H9 (cell line): ENCODE data around the gene MRPL27. TPM values are rescaled to one million over a fixed set of nuclear protein-coding genes. Genes with fewer than 3 reads are reported as not detected.

Source experiments
- DNase-seq: peaks from one replicate; pipeline ENCODE4 v3.0.0-alpha.2; 2017
- H2AFZ ChIP-seq: one replicate; pipeline ENCODE4 v1.6.1; 2013; ENCODE audit warnings: mild to moderate bottlenecking, low read length, control low read depth, moderate library complexity
- H2AK5ac ChIP-seq: 2 replicates; pipeline ENCODE4 v1.6.1; 2013; ENCODE audit warnings: low read length, control low read depth, mixed read lengths; ENCODE audit not compliant: insufficient read length
- H2BK120ac ChIP-seq: one replicate; pipeline ENCODE4 v1.6.1; 2013; ENCODE audit warnings: low read depth, mild to moderate bottlenecking, low read length, control low read depth, inconsistent platforms; ENCODE audit not compliant: poor library complexity, severe bottlenecking
- H2BK12ac ChIP-seq: 2 replicates; pipeline ENCODE4 v1.6.1; 2013; ENCODE audit warnings: low read length, control low read depth, mixed read lengths, low read depth; ENCODE audit not compliant: insufficient read length
- H2BK15ac ChIP-seq: 2 replicates; pipeline ENCODE4 v1.6.1; 2013; ENCODE audit warnings: low read depth, low read length, control low read depth
- H2BK20ac ChIP-seq: one replicate; pipeline ENCODE4 v1.6.1; 2013; ENCODE audit warnings: low read depth, mild to moderate bottlenecking, low read length, control low read depth, inconsistent platforms; ENCODE audit not compliant: poor library complexity, severe bottlenecking
- H2BK5ac ChIP-seq: 2 replicates; pipeline ENCODE4 v1.6.1; 2013; ENCODE audit warnings: low read length, control low read depth, mixed read lengths; ENCODE audit not compliant: insufficient read length
- H3K14ac ChIP-seq: 2 replicates; pipeline ENCODE4 v1.6.1; 2013; ENCODE audit warnings: low read length, control low read depth; ENCODE audit not compliant: insufficient read depth
- H3K18ac ChIP-seq: 2 replicates; pipeline ENCODE4 v1.6.1; 2013; ENCODE audit warnings: low read depth, mild to moderate bottlenecking, mixed read lengths, low read length, control low read depth; ENCODE audit not compliant: insufficient read length
- H3K23ac ChIP-seq: 2 replicates; pipeline ENCODE4 v1.6.1; 2013; ENCODE audit warnings: low read length, control low read depth, mixed read lengths, low read depth; ENCODE audit not compliant: insufficient read length
- H3K23me2 ChIP-seq: 2 replicates; pipeline ENCODE4 v1.6.1; 2013; ENCODE audit warnings: low read depth, mild to moderate bottlenecking, mixed read lengths, low read length, control low read depth; ENCODE audit not compliant: insufficient read length, poor library complexity, severe bottlenecking
- H3K27ac ChIP-seq: 2 replicates; pipeline ENCODE4 v1.5.1; 2013; ENCODE audit warnings: low read length, control low read depth, mixed read lengths, low read depth; ENCODE audit not compliant: insufficient read length
- H3K27me3 ChIP-seq: 2 replicates; pipeline ENCODE4 v1.6.1; 2013; ENCODE audit warnings: low read length, control low read depth, inconsistent platforms; ENCODE audit not compliant: insufficient read depth
- H3K4ac ChIP-seq: 2 replicates; pipeline ENCODE4 v1.6.1; 2013; ENCODE audit warnings: low read depth, mild to moderate bottlenecking, control low read depth, inconsistent platforms, low read length, moderate library complexity
- H3K4me1 ChIP-seq: 2 replicates; pipeline ENCODE4 v1.6.1; 2013; ENCODE audit warnings: low read length, control low read depth, inconsistent platforms; ENCODE audit not compliant: insufficient read depth
- H3K4me2 ChIP-seq: 2 replicates; pipeline ENCODE4 v1.6.1; 2013; ENCODE audit warnings: low read length, control low read depth, mixed read lengths; ENCODE audit not compliant: insufficient read length, insufficient read depth
- H3K56ac ChIP-seq: 2 replicates; pipeline ENCODE4 v1.6.1; 2013; ENCODE audit warnings: low read depth, mild to moderate bottlenecking, mixed read lengths, low read length, control low read depth; ENCODE audit not compliant: insufficient read length
- H3K79me1 ChIP-seq: 2 replicates; pipeline ENCODE4 v1.6.1; 2013; ENCODE audit warnings: low read depth, mild to moderate bottlenecking, moderate library complexity, low read length, control low read depth, inconsistent platforms; ENCODE audit not compliant: insufficient read depth, poor library complexity, severe bottlenecking
- H3K79me2 ChIP-seq: 2 replicates; pipeline ENCODE4 v1.6.1; 2013; ENCODE audit warnings: low read length, control low read depth, inconsistent platforms; ENCODE audit not compliant: insufficient read depth
- H3K9ac ChIP-seq: 2 replicates; pipeline ENCODE4 v1.6.1; 2013; ENCODE audit warnings: low read length, control low read depth, mixed read lengths; ENCODE audit not compliant: insufficient read length; ENCODE audit errors: extremely low read depth
- H3K9me3 ChIP-seq: one replicate; pipeline ENCODE4 v1.6.1; 2013; ENCODE audit warnings: low read depth, low read length, inconsistent platforms; ENCODE audit not compliant: control insufficient read depth
- H3T11ph ChIP-seq: one replicate; pipeline ENCODE4 v1.6.1; 2013; ENCODE audit warnings: mild to moderate bottlenecking, low read length, control low read depth, inconsistent platforms
- H4K20me1 ChIP-seq: one replicate; pipeline ENCODE4 v1.6.1; 2013; ENCODE audit not compliant: control insufficient read depth, insufficient read length, insufficient read depth
- H4K5ac ChIP-seq: 2 replicates; pipeline ENCODE4 v1.6.1; 2013; ENCODE audit warnings: low read depth, mild to moderate bottlenecking, mixed read lengths, low read length, control low read depth; ENCODE audit not compliant: insufficient read length
- H4K8ac ChIP-seq: replicated peaks from 2 replicates; pipeline ENCODE4 v1.6.1; 2013; ENCODE audit warnings: low read length, control low read depth, mixed read lengths, low read depth; ENCODE audit not compliant: insufficient read length
- H4K91ac ChIP-seq: 2 replicates; pipeline ENCODE4 v1.6.1; 2013; ENCODE audit warnings: low read depth, mild to moderate bottlenecking, moderate library complexity, mixed read lengths, low read length, control low read depth; ENCODE audit not compliant: insufficient read length
- H3K27ac Mint-ChIP-seq, 3 experiments: 2 replicates in 2 of 3; 3 replicates in 1 of 3; pipeline ENCODE4 v1.8.0; 2020 to 2021; ENCODE audit warnings: mixed read lengths in 3 of 3, mild to moderate bottlenecking in 1 of 3, moderate library complexity in 1 of 3
- H3K27me3 Mint-ChIP-seq: 2 replicates; pipeline ENCODE4 v1.8.0; 2021; ENCODE audit warnings: low read depth, mild to moderate bottlenecking, moderate library complexity, mixed read lengths
- H3K36me3 Mint-ChIP-seq, 3 experiments: 2 replicates in 2 of 3; 3 replicates in 1 of 3; pipeline ENCODE4 v1.8.0; 2020 to 2021; ENCODE audit warnings: low read depth in 3 of 3, mixed read lengths in 3 of 3; ENCODE audit not compliant: insufficient read depth in 1 of 3
- H3K4me1 Mint-ChIP-seq, 2 experiments: 2 replicates each; pipeline ENCODE4 v1.8.0; 2020; ENCODE audit warnings: mixed read lengths in 2 of 2
- H3K4me3 Mint-ChIP-seq, 2 experiments: 2 replicates in 1 of 2; 3 replicates in 1 of 2; pipeline ENCODE4 v1.8.0; 2020 to 2021; ENCODE audit warnings: mild to moderate bottlenecking in 2 of 2, mixed read lengths in 2 of 2, moderate library complexity in 1 of 2
- H3K9me3 Mint-ChIP-seq, 2 experiments: 2 replicates in 1 of 2; 3 replicates in 1 of 2; pipeline ENCODE4 v1.8.0; 2020; ENCODE audit warnings: mild to moderate bottlenecking in 2 of 2, mixed read lengths in 2 of 2, moderate library complexity in 1 of 2
- WGBS: extraction: QIAGEN DNeasy Blood & Tissue Kit; methylation state at CpG from one replicate; pipeline ENCODE4 v1.1.7; 2013; ENCODE audit warnings: missing lambda C conversion rate, low lambda C conversion rate, mixed read lengths; ENCODE audit not compliant: insufficient read length; ENCODE audit errors: extremely low coverage; 5-methylcytosine and 5-hydroxymethylcytosine counted together
- total RNA-seq: library from RNA; stranded (reverse); gene quantifications from 2 replicates; pipeline ENCODE4 v1.2.1, GENCODE V29; 2021
- TF ChIP-seq, protein P1 (sequence below): fragments of 200-600 bp; sonication (generic); conservative IDR thresholded peaks from 3 replicates; pipeline ENCODE4 v1.8.0; 2021; ENCODE audit warnings: antibody characterized with exemption, mild to moderate bottlenecking

Gene MRPL27
- total RNA-seq, 1 experiment from 2014 or later = 85.9 TPM

- no peak overlapping the region for H3K4me2 ChIP-seq
- H4K91ac ChIP-seq = no peak overlapping the region
- H4K20me1 ChIP-seq = peaks cover 2% of the 10 kb centered on the region
- no peak overlapping the region for H3K23ac ChIP-seq
- H3K4me3 Mint-ChIP-seq = no peak overlapping the region
- H2BK15ac ChIP-seq = no peak overlapping the region
- no peak overlapping the region for H2AK5ac ChIP-seq
- H3K9ac ChIP-seq = no peak overlapping the region
- no peaks in the 10 kb centered on the region for H3K79me1 ChIP-seq
- H3K9me3 ChIP-seq = no peaks in the 10 kb centered on the region
- no peak overlapping the region for H2BK120ac ChIP-seq
- H3K27ac ChIP-seq = no peak overlapping the region
- no peak overlapping the region for H3K56ac ChIP-seq
- no peak overlapping the region for H3K27ac Mint-ChIP-seq
- H4K8ac ChIP-seq = no peak overlapping the region
- no peak overlapping the region for H2AFZ ChIP-seq
- no peak overlapping the region for H3K18ac ChIP-seq
- no peak overlapping the region for H4K5ac ChIP-seq
- H3K23me2 ChIP-seq = no peaks in the 10 kb centered on the region
- H3T11ph ChIP-seq = no peak overlapping the region
- no peak overlapping the region for H2BK12ac ChIP-seq
- peaks cover 13 to 19% of the 10 kb centered on the region in 2 experiments for H3K4me1 Mint-ChIP-seq
- no peaks in the 10 kb centered on the region for H3K4me1 ChIP-seq
- no peak overlapping the region for H3K14ac ChIP-seq
- no peak overlapping the region for H2BK20ac ChIP-seq
- no peaks in the 10 kb centered on the region for H3K79me2 ChIP-seq
- WGBS = no CpG with 5 or more reads among the region's 3 CpGs
- H3K27me3 Mint-ChIP-seq = peaks cover 5% of the 10 kb centered on the region
- H3K4ac ChIP-seq = no peak overlapping the region
- DNase-seq = no peak
- TF ChIP-seq, protein P1, sequence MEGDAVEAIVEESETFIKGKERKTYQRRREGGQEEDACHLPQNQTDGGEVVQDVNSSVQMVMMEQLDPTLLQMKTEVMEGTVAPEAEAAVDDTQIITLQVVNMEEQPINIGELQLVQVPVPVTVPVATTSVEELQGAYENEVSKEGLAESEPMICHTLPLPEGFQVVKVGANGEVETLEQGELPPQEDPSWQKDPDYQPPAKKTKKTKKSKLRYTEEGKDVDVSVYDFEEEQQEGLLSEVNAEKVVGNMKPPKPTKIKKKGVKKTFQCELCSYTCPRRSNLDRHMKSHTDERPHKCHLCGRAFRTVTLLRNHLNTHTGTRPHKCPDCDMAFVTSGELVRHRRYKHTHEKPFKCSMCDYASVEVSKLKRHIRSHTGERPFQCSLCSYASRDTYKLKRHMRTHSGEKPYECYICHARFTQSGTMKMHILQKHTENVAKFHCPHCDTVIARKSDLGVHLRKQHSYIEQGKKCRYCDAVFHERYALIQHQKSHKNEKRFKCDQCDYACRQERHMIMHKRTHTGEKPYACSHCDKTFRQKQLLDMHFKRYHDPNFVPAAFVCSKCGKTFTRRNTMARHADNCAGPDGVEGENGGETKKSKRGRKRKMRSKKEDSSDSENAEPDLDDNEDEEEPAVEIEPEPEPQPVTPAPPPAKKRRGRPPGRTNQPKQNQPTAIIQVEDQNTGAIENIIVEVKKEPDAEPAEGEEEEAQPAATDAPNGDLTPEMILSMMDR = no peak
- H3K27me3 ChIP-seq = no peaks in the 10 kb centered on the region
- no peaks in the 10 kb centered on the region for H3K9me3 Mint-ChIP-seq
- H2BK5ac ChIP-seq = no peak overlapping the region
- no peaks in the 10 kb centered on the region for H3K36me3 Mint-ChIP-seq
These were observed 43.3 kb downstream of the MRPL27 start for GRCh38 chr17:50329716-50330115.
